HG02870 (cell line): ENCODE measurements around the gene PLA2G6.

ENCODE experiments used
- ATAC-seq: cut with Tn5 transposase; IDR thresholded peaks from one replicate; pipeline ENCODE4 v1.9.1; 2021; ENCODE audit warnings: mild to moderate bottlenecking, moderate library complexity; ENCODE audit not compliant: unreplicated experiment

PLA2G6 gene

GRCh38 chr22:38075961-38076360 is 105.7 kb downstream of the PLA2G6 start:
- ATAC-seq, result no peak

GRCh38 chr22:38075105-38075825 is 106.4 kb downstream of the PLA2G6 start:
- no peak for ATAC-seq

- ATAC-seq, result no peak
Observed at GRCh38 chr22:38074181-38075104, 107.2 kb downstream of the PLA2G6 start.

- ATAC-seq, result no peak
Observed at GRCh38 chr22:38073150-38074130, 108.2 kb downstream of the PLA2G6 start.

- ATAC-seq, result no peak
Observed at GRCh38 chr22:38072322-38073149, 109.1 kb downstream of the PLA2G6 start.

- ATAC-seq, result no peak
Observed at GRCh38 chr22:38071421-38072321, 110.0 kb downstream of the PLA2G6 start.

GRCh38 chr22:38070250-38070921 is 111.2 kb downstream of the PLA2G6 start:
- ATAC-seq, result no peak

- no peak for ATAC-seq
Observed at GRCh38 chr22:38069372-38070249, 112.0 kb downstream of the PLA2G6 start.

GRCh38 chr22:38068641-38069371 is 112.8 kb downstream of the PLA2G6 start:
- ATAC-seq, result no peak

- ATAC-seq, result no peak
Observed at GRCh38 chr22:38067761-38068360, 113.8 kb downstream of the PLA2G6 start.

- no peak for ATAC-seq
Observed at GRCh38 chr22:38067028-38067415, 114.6 kb downstream of the PLA2G6 start.

GRCh38 chr22:38066381-38067027 is 115.1 kb downstream of the PLA2G6 start:
- no peak for ATAC-seq

GRCh38 chr22:38065539-38065938 is 116.1 kb downstream of the PLA2G6 start:
- ATAC-seq, result no peak

- no peak for ATAC-seq
Observed at GRCh38 chr22:38062791-38063190, 118.8 kb downstream of the PLA2G6 start.
